ENCODE data around the gene CXCL16.
"Not testable (repeated sequence)": the region's sequence is repeated elsewhere in the genome, so short reads cannot be mapped to it uniquely, and the experiment has no call there.

CXCL16 gene

GRCh38 chr17:4708436-4708835 lies 31.3 kb downstream of the CXCL16 start:
- intact Hi-C loops (cut with DNase I) = loop anchor here (5.0 kb wide), 1 partner anchor 189 kb away; the partner anchor contains the start of gene C17orf107
- DNase-seq = peak in 3 of 10 donors; percentile 40 to 88 (median 43)

- intact Hi-C loops (cut with DNase I) = loop anchor here (5.0 kb wide), 1 partner anchor 191 kb away; the partner anchor contains the start of gene C17orf107
- no peak for DNase-seq
Measured at GRCh38 chr17:4706121-4706520, 33.6 kb downstream of the CXCL16 start.

GRCh38 chr17:4704991-4705390 lies 34.7 kb downstream of the CXCL16 start:
- intact Hi-C loops (cut with DNase I) = loop anchor here (5.0 kb wide), 1 partner anchor 192 kb away; the partner anchor contains the start of gene C17orf107
- DNase-seq = no peak

GRCh38 chr17:4704574-4704907 lies 35.2 kb downstream of the CXCL16 start:
- intact Hi-C loops (cut with DNase I); DNase-seq: not testable (repeated sequence)

GRCh38 chr17:4703330-4703691 lies 36.4 kb downstream of the CXCL16 start:
- intact Hi-C loops (cut with DNase I) = no loop called here
- no peak for DNase-seq

GRCh38 chr17:4701116-4701515 lies 38.6 kb downstream of the CXCL16 start:
- intact Hi-C loops (cut with DNase I) = no loop called here
- no peak for DNase-seq

GRCh38 chr17:4699401-4700056 lies 40.2 kb downstream of the CXCL16 start:
- not testable (repeated sequence) for DNase-seq
- intact Hi-C loops (cut with DNase I) = loop anchor here (10.0 kb wide), 1 partner anchor 125 kb away; no protein-coding TSS in a partner anchor

- DNase-seq = no peak
- intact Hi-C loops (cut with DNase I) = loop anchor here (10.0 kb wide), 1 partner anchor 122 kb away; no protein-coding TSS in a partner anchor
Measured at GRCh38 chr17:4696437-4696805, 43.3 kb downstream of the CXCL16 start.

GRCh38 chr17:4693416-4693815 lies 46.3 kb downstream of the CXCL16 start:
- intact Hi-C loops (cut with DNase I) = loop anchor here (10.0 kb wide), 1 partner anchor 119 kb away; no protein-coding TSS in a partner anchor

GRCh38 chr17:4691686-4692085 lies 48.0 kb downstream of the CXCL16 start:
- DNase-seq = no peak
- intact Hi-C loops (cut with DNase I) = loop anchor here (10.0 kb wide), 1 partner anchor 117 kb away; no protein-coding TSS in a partner anchor

More at GRCh38 chr17:4693416-4693815, 46.3 kb downstream of the CXCL16 start:
- no peak for DNase-seq

- intact Hi-C loops (cut with DNase I) = loop anchor here (10.0 kb wide), 1 partner anchor 116 kb away; no protein-coding TSS in a partner anchor
- DNase-seq = no peak
Measured at GRCh38 chr17:4690745-4691144, 49.0 kb downstream of the CXCL16 start.

- intact Hi-C loops (cut with DNase I) = loop anchor here (10.0 kb wide), 1 partner anchor 115 kb away; no protein-coding TSS in a partner anchor
- DNase-seq = not testable (repeated sequence)
Measured at GRCh38 chr17:4689872-4690271, 49.9 kb downstream of the CXCL16 start.

- DNase-seq; intact Hi-C loops (cut with DNase I): not testable (repeated sequence)
Measured at GRCh38 chr17:4683739-4684138, 56.0 kb downstream of the CXCL16 start.

All from posterior cingulate gyrus (tissue), 11 donors.